IMR-90 (cell line): ENCODE data around the gene AHR. TPM values are rescaled to one million over a fixed set of nuclear protein-coding genes. Genes with fewer than 3 reads are reported as not detected.

ENCODE experiments used
- ATAC-seq: fragments of 200-7000 bp; cut with Tn5 transposase; 2 replicates; pipeline ENCODE4 v1.9.1; 2020; ENCODE audit warnings: low read depth, mild to moderate bottlenecking, moderate library complexity
- BruUV-seq: library from RNA; stranded (reverse); fragments of 400-500 nt; replicated peaks from 2 replicates; lab custom pipeline; 2021; lab: Mats Ljungman, UMichigan
- CTCF ChIA-PET: fragments of 300-600 bp; formaldehyde crosslinking; extraction: SDS; loops from one replicate; lab custom pipeline; 2021; ENCODE audit warnings: antibody characterized with exemption; lab: Yijun Ruan, JAX
- POLR2A ChIA-PET: fragments of 300-600 bp; sonication (Branson Sonifier 250); formaldehyde crosslinking; loops from one replicate; lab custom pipeline; 2022; ENCODE audit warnings: antibody characterized with exemption; ENCODE audit not compliant: unreplicated experiment; lab: Charles Lee
- DNase-seq: peaks from one replicate; pipeline ENCODE4 v3.0.0; 2013
- H2AFZ ChIP-seq: replicated peaks from 2 replicates; pipeline ENCODE3; 2013; ENCODE audit warnings: low read length, mild to moderate bottlenecking; ENCODE audit not compliant: poor library complexity
- H2AK5ac ChIP-seq: 2 replicates; pipeline ENCODE4 v1.6.1; 2013; ENCODE audit warnings: low read depth, low read length, inconsistent platforms
- H2AK9ac ChIP-seq: replicated peaks from 2 replicates; pipeline ENCODE3; 2013; ENCODE audit warnings: mild to moderate bottlenecking, low read depth, low read length, moderate library complexity; ENCODE audit not compliant: poor library complexity
- H2BK120ac ChIP-seq: 2 replicates; pipeline ENCODE4 v1.6.1; 2013; ENCODE audit warnings: low read depth, low read length, inconsistent platforms
- H2BK15ac ChIP-seq: 3 replicates; pipeline ENCODE4 v1.6.1; 2013; ENCODE audit warnings: low read depth, low read length, inconsistent platforms
- H2BK20ac ChIP-seq: 2 replicates; pipeline ENCODE4 v1.6.1; 2013; ENCODE audit warnings: low read depth, mild to moderate bottlenecking, inconsistent platforms, low read length, moderate library complexity
- H2BK5ac ChIP-seq: 2 replicates; pipeline ENCODE4 v1.6.1; 2013; ENCODE audit warnings: mild to moderate bottlenecking, low read depth, low read length, inconsistent platforms; ENCODE audit not compliant: poor library complexity, severe bottlenecking
- H3K14ac ChIP-seq: replicated peaks from 2 replicates; pipeline ENCODE4 v1.6.1; 2013; ENCODE audit warnings: low read depth, low read length, inconsistent platforms
- H3K18ac ChIP-seq: 2 replicates; pipeline ENCODE4 v1.6.1; 2013; ENCODE audit warnings: low read depth, low read length, control low read depth
- H3K23ac ChIP-seq: 2 replicates; pipeline ENCODE4 v1.6.1; 2013; ENCODE audit warnings: low read depth, low read length, inconsistent platforms
- H3K27ac ChIP-seq: 2 replicates; pipeline ENCODE4 v1.5.1; 2013; ENCODE audit warnings: mild to moderate bottlenecking, control low read depth, low read length; ENCODE audit not compliant: insufficient read depth
- H3K27me3 ChIP-seq: 2 replicates; pipeline ENCODE4 v1.6.1; 2013; ENCODE audit warnings: low read length; ENCODE audit not compliant: control insufficient read depth, insufficient read depth
- H3K36me3 ChIP-seq: 2 replicates; pipeline ENCODE4 v1.6.1; 2013; ENCODE audit warnings: low read length, mixed read lengths; ENCODE audit not compliant: control insufficient read depth, insufficient read depth
- H3K4ac ChIP-seq: 2 replicates; pipeline ENCODE4 v1.6.1; 2013; ENCODE audit warnings: low read depth, low read length, inconsistent platforms
- H3K4me1 ChIP-seq: 2 replicates; pipeline ENCODE4 v1.6.1; 2013; ENCODE audit warnings: low read length, mixed read lengths; ENCODE audit not compliant: control insufficient read depth, insufficient read depth
- H3K4me2 ChIP-seq: 2 replicates; pipeline ENCODE4 v1.6.1; 2013; ENCODE audit warnings: low read depth, mild to moderate bottlenecking, control low read depth, low read length, moderate library complexity
- H3K4me3 ChIP-seq: 2 replicates; pipeline ENCODE4 v1.5.1; 2013; ENCODE audit warnings: low read depth, mild to moderate bottlenecking, control low read depth, low read length, moderate library complexity; ENCODE audit not compliant: insufficient read depth
- H3K56ac ChIP-seq: 2 replicates; pipeline ENCODE4 v1.6.1; 2013; ENCODE audit warnings: low read length, inconsistent platforms; ENCODE audit not compliant: insufficient read depth; ENCODE audit errors: extremely low read depth
- H3K79me1 ChIP-seq, 2 experiments: 2 replicates each; pipeline ENCODE4 v1.6.1; 2013; ENCODE audit warnings: low read length in 2 of 2, inconsistent platforms in 1 of 2, low read depth in 1 of 2
- H3K9ac ChIP-seq: 2 replicates; pipeline ENCODE4 v1.6.1; 2013; ENCODE audit warnings: low read depth, low read length, control low read depth
- H3K9me1 ChIP-seq: 2 replicates; pipeline ENCODE4 v1.6.1; 2013; ENCODE audit warnings: low read length, inconsistent platforms; ENCODE audit not compliant: insufficient read depth
- H3K9me3 ChIP-seq: 2 replicates; pipeline ENCODE4 v1.6.1; 2013; ENCODE audit warnings: low read length; ENCODE audit not compliant: control insufficient read depth, insufficient read depth
- H4K20me1 ChIP-seq: 2 replicates; pipeline ENCODE4 v1.6.1; 2013; ENCODE audit warnings: low read length, inconsistent platforms; ENCODE audit not compliant: insufficient read depth
- H4K5ac ChIP-seq: 2 replicates; pipeline ENCODE4 v1.6.1; 2013; ENCODE audit warnings: mild to moderate bottlenecking, low read depth, low read length, control low read depth
- H4K8ac ChIP-seq, 2 experiments: 2 replicates each; pipeline ENCODE4 v1.6.1; 2013; ENCODE audit warnings: low read depth in 2 of 2, low read length in 2 of 2, control low read depth in 1 of 2, inconsistent platforms in 1 of 2
- H4K91ac ChIP-seq: 2 replicates; pipeline ENCODE4 v1.6.1; 2013; ENCODE audit warnings: low read depth, low read length, inconsistent platforms; ENCODE audit not compliant: insufficient read depth
- BHLHE40 ChIP-seq: fragments of 150-350 bp; IDR thresholded peaks from 2 replicates; pipeline ENCODE4 v1.6.1; 2016; ENCODE audit warnings: mild to moderate bottlenecking, low read depth, low read length
- CEBPB ChIP-seq: IDR thresholded peaks from 2 replicates; pipeline ENCODE4 v1.6.1; 2012; ENCODE audit warnings: low read depth, low read length, improper control_type of control experiment
- MAZ ChIP-seq: IDR thresholded peaks from 2 replicates; pipeline ENCODE4 v1.6.1; 2012; ENCODE audit warnings: low read depth, mild to moderate bottlenecking, low read length, improper control_type of control experiment, moderate library complexity, borderline replicate concordance
- RAD21 ChIP-seq: IDR thresholded peaks from 2 replicates; pipeline ENCODE4 v1.6.1; 2012; ENCODE audit warnings: low read length, improper control_type of control experiment
- RCOR1 ChIP-seq: IDR thresholded peaks from 2 replicates; pipeline ENCODE4 v1.6.1; 2012; ENCODE audit warnings: mild to moderate bottlenecking, low read length, improper control_type of control experiment; ENCODE audit not compliant: insufficient replicate concordance
- RFX5 ChIP-seq: IDR thresholded peaks from 2 replicates; pipeline ENCODE4 v1.8.0; 2012; ENCODE audit warnings: low read depth, mild to moderate bottlenecking, low read length, moderate library complexity
- WGBS, 2 experiments: methylation state at CpG; one replicate each; pipeline versions ENCODE4 v1.1.5 to v1.1.7; 2013; ENCODE audit warnings: missing lambda C conversion rate in 2 of 2; ENCODE audit not compliant: insufficient read length in 1 of 2; ENCODE audit errors: extremely low coverage in 2 of 2; 5-methylcytosine and 5-hydroxymethylcytosine counted together
- dilution Hi-C: fragments of 300-500 bp; cut with HindIII; formaldehyde crosslinking; loops from one replicate; pipeline ENCODE4 v1.14.3; 2018; ENCODE audit warnings: low sequenced_read_pairs; ENCODE audit not compliant: unreplicated experiment
- in situ Hi-C: fragments of 300-500 bp; cut with MboI; formaldehyde crosslinking; loops from 3 replicates; pipeline ENCODE4 v1.14.3; 2019; ENCODE audit warnings: low sequenced_read_pairs, inconsistent platforms, mixed read lengths
- intact Hi-C: fragments of 100-400 bp; cut with micrococcal nuclease; formaldehyde crosslinking; loops from 2 replicates; pipeline ENCODE4 v1.10.0; 2022
- polyA plus RNA-seq, 3 experiments: library from polyadenylated mRNA; depleted of rRNA; stranded (reverse); fragments of >200 nt; gene quantifications; 2 replicates each; pipeline ENCODE4 v1.2.3, GENCODE V29; 2012; ENCODE audit warnings: low replicate concordance in 1 of 3
- total RNA-seq: library from RNA; depleted of rRNA; stranded (reverse); fragments of >200 nt; gene quantifications from 2 replicates; pipeline ENCODE4 v1.2.3, GENCODE V29; 2012
- TF ChIP-seq, protein P1 (sequence below): conservative IDR thresholded peaks from 2 replicates; pipeline ENCODE4 v1.5.1; 2012; ENCODE audit warnings: mild to moderate bottlenecking, low read depth, low read length, improper control_type of control experiment

Gene AHR
- total and polyA plus RNA-seq, 2 of the 4 experiments (the other 2 are of a cell fraction): 6.9 to 55.2 TPM

GRCh38 chr7:17311194-17311593 lies 12.7 kb downstream of the AHR start:
- no peak for DNase-seq
- no peak overlapping the region for H3K9ac ChIP-seq
- no peaks in the 10 kb centered on the region for H3K27me3 ChIP-seq
- no TSS peak for BruUV-seq
- POLR2A ChIA-PET: no interaction called here
- H3K23ac ChIP-seq: no peak overlapping the region
- H3K4me2 ChIP-seq: no peak overlapping the region
- H3K14ac ChIP-seq: no peak overlapping the region
- no peak overlapping the region for H3K27ac ChIP-seq
- peaks cover 23 to 36% of the 10 kb centered on the region in 2 experiments for H3K79me1 ChIP-seq
- peaks cover 9% of the 10 kb centered on the region for H3K4me1 ChIP-seq
- no peak overlapping the region for H2BK20ac ChIP-seq
- H2BK5ac ChIP-seq: no peak overlapping the region
- no peak overlapping the region for H2AFZ ChIP-seq
- no peak overlapping the region for H3K4me3 ChIP-seq
- intact Hi-C loops: no loop called here
- H4K5ac ChIP-seq: no peak overlapping the region
- H3K56ac ChIP-seq: no peak overlapping the region
- CTCF ChIA-PET: interaction anchor here (1.0 kb wide), 1 partner anchor 9 kb away, joined by 3 read pairs; no protein-coding TSS in a partner anchor
- H2BK15ac ChIP-seq: no peak overlapping the region
- in situ Hi-C loops: no loop called here
- TF ChIP-seq RCOR1 (no peak), CEBPB (no peak), RAD21 (no peak), MAZ (no peak), BHLHE40 (no peak), RFX5 (no peak)
- TF ChIP-seq, protein P1, sequence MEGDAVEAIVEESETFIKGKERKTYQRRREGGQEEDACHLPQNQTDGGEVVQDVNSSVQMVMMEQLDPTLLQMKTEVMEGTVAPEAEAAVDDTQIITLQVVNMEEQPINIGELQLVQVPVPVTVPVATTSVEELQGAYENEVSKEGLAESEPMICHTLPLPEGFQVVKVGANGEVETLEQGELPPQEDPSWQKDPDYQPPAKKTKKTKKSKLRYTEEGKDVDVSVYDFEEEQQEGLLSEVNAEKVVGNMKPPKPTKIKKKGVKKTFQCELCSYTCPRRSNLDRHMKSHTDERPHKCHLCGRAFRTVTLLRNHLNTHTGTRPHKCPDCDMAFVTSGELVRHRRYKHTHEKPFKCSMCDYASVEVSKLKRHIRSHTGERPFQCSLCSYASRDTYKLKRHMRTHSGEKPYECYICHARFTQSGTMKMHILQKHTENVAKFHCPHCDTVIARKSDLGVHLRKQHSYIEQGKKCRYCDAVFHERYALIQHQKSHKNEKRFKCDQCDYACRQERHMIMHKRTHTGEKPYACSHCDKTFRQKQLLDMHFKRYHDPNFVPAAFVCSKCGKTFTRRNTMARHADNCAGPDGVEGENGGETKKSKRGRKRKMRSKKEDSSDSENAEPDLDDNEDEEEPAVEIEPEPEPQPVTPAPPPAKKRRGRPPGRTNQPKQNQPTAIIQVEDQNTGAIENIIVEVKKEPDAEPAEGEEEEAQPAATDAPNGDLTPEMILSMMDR: no peak
- H2AK9ac ChIP-seq: no peak overlapping the region
- peaks cover 10% of the 10 kb centered on the region; the same call in 1 of the 2 replicates for H4K20me1 ChIP-seq
- peaks cover 4% of the 10 kb centered on the region for H3K9me1 ChIP-seq
- no peak overlapping the region for H4K8ac ChIP-seq
- H3K9me3 ChIP-seq: no peaks in the 10 kb centered on the region
- H3K36me3 ChIP-seq: peaks cover 7% of the 10 kb centered on the region; the same call in 1 of the 2 replicates
- ATAC-seq: no peak
- no peak overlapping the region for H2BK120ac ChIP-seq
- dilution Hi-C loops: no loop called here
- WGBS, 2 experiments: no CpG with 5 or more reads among the region's 4 CpGs
- no peak overlapping the region for H3K4ac ChIP-seq
- no peak overlapping the region for H3K18ac ChIP-seq
- no peak overlapping the region for H2AK5ac ChIP-seq
- H4K91ac ChIP-seq: no peak overlapping the region
